ENCODE measurements around the gene MAP10. TPM values are rescaled to one million over a fixed set of nuclear protein-coding genes. Genes with fewer than 3 reads are reported as not detected.

Gene MAP10
- total RNA-seq, 1 donor from 2014 or later: 2.2 TPM

DNA sequence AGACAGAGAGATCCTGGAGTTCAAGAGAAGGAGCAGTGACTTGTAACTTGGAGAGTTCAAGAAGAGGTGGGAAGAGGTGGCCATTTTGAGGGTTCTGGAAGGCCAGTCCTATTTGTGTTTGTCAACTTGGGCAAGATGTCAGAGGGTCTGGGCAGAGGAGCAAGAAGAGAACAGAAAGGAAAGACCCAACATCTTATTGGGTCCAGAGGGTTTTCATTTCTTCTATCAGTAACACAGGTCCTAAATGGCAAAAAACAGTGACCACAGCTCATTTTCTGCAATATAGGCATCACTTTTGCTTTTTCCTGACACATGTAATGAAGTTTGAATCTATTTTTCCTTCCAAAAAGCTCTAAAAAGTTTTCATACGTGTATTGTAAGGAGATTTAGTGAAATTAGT is 38.3 kb upstream of the MAP10 start:
- TF ChIP-seq POLR2A (IDR thresholded peaks at IDR 0.05) (no peak), POLR2AphosphoS5 (IDR thresholded peaks at IDR 0.05; ENCODE audit: insufficient read depth in 1 of 2, low read depth in 1 of 2) (no peak)
- TF ChIP-seq, protein P1, sequence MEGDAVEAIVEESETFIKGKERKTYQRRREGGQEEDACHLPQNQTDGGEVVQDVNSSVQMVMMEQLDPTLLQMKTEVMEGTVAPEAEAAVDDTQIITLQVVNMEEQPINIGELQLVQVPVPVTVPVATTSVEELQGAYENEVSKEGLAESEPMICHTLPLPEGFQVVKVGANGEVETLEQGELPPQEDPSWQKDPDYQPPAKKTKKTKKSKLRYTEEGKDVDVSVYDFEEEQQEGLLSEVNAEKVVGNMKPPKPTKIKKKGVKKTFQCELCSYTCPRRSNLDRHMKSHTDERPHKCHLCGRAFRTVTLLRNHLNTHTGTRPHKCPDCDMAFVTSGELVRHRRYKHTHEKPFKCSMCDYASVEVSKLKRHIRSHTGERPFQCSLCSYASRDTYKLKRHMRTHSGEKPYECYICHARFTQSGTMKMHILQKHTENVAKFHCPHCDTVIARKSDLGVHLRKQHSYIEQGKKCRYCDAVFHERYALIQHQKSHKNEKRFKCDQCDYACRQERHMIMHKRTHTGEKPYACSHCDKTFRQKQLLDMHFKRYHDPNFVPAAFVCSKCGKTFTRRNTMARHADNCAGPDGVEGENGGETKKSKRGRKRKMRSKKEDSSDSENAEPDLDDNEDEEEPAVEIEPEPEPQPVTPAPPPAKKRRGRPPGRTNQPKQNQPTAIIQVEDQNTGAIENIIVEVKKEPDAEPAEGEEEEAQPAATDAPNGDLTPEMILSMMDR (IDR thresholded peaks at IDR 0.05): no peak
- no peaks in the 10 kb centered on the region for H3K27me3 ChIP-seq
- peaks cover 32% of the 10 kb centered on the region for H3K4me1 ChIP-seq
- peak overlapping the region; percentile 83 for H3K27ac ChIP-seq
- H3K4me3 ChIP-seq: no peak overlapping the region
- no peaks in the 10 kb centered on the region for H3K36me3 ChIP-seq
- H3K9me3 ChIP-seq: no peaks in the 10 kb centered on the region
- intact Hi-C loops (cut with DNase I): no loop called here
- DNase-seq (ENCODE audit: extremely low spot score in 2 of 2): no peak

DNA sequence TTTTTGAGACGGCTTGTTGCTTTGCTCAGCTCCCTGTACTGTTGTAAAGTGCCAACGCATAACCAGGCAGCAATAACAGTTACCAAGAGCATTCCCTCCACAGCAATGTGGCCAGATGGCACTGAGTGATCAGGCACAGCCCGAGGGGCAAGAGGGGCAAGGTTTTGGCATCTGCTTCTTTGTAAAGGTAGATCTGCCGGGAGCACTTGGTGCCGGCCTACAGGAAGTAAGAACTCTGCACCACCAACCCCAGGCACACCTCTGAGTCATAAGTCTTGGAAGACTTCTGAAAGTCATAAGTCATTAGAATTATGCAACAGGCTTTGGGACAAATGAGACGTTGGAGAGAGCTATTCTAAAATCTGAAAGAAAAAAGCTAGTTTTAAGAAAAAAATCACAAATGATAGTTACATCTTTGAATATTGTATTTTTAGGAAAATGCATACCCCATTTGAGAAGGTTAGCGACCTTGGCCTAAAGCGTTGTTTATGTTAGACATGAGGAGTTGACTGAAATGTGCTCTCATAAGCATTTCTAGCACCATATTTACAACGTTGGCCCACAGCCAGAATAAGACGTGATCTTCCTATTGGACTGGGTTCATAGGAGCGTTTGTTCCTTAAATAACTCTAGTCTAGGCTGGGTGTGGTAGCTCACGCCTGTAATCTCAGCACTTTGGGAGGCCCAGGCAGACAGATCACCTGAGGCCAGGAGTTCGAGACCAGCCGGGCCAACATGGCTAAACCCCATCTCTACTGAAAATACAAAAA is 37.7 kb upstream of the MAP10 start:
- H3K4me1 ChIP-seq: peaks cover 32% of the 10 kb centered on the region
- intact Hi-C loops (cut with DNase I): no loop called here
- peak in 1 of 2 donors; percentile 95 for DNase-seq (ENCODE audit: extremely low spot score in 2 of 2)

DNA sequence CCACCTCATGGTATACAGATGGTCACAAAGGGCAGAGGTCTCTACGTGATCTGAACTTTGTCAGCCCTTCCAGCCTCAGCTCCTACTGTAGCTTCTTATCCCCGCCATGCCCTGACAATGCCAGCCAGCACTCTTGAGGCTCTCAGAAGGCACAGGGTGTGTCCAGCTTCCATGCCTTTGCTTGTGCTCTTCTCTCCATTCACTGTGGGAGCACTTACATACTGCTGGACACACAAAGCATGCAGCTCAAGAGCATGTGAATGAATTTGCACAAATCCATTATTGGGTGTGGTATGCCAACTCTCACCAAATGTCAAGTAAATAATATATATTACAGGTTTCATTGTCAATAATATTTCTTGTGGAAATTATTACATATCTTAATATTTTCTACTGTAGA is 36.4 kb upstream of the MAP10 start:
- DNase-seq (ENCODE audit: extremely low spot score in 2 of 2): no peak
- intact Hi-C loops (cut with DNase I): no loop called here
- Histone ChIP-seq H3K4me1 (peaks cover 32% of the 10 kb centered on the region), H3K4me3 (no peak overlapping the region), H3K36me3 (no peaks in the 10 kb centered on the region), H3K9me3 (no peaks in the 10 kb centered on the region), H3K27me3 (no peaks in the 10 kb centered on the region), H3K27ac (no peak overlapping the region)
- TF ChIP-seq, protein P1 (IDR thresholded peaks at IDR 0.05): no peak
- no peak for TF ChIP-seq POLR2A (IDR thresholded peaks at IDR 0.05)
- no peak for TF ChIP-seq POLR2AphosphoS5 (IDR thresholded peaks at IDR 0.05; ENCODE audit: insufficient read depth in 1 of 2, low read depth in 1 of 2)

More for the DNA sequence above, 37.7 kb upstream of the MAP10 start:
- Histone ChIP-seq H3K27ac (peak overlapping the region; percentile 83), H3K9me3 (no peaks in the 10 kb centered on the region), H3K4me3 (no peak overlapping the region), H3K36me3 (no peaks in the 10 kb centered on the region), H3K27me3 (no peaks in the 10 kb centered on the region)
- TF ChIP-seq POLR2AphosphoS5 (IDR thresholded peaks at IDR 0.05; ENCODE audit: insufficient read depth in 1 of 2, low read depth in 1 of 2): peak; percentile 36 to 93
- no peak for TF ChIP-seq POLR2A (IDR thresholded peaks at IDR 0.05)
- TF ChIP-seq, protein P1 (IDR thresholded peaks at IDR 0.05): no peak

DNA sequence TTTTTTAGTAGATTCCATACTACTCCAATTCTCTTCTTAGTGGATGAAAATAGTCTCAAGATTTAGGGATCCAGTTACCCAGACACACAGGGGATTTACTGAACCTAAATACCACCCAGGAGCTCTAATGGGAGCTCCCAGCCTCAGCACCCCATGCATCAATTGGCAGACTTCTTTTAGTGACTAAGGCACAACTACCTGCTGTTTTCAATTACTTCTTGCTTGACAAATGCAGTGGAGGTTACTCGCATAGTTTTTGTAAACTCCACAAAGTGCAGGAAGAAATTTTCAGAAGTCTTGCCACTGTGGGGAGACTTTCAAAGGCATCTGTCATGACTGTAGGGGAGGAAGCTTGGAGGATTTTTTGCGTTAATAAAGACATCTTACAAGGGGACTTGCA is 35.5 kb upstream of the MAP10 start:
- Histone ChIP-seq H3K4me3 (no peak overlapping the region), H3K27me3 (no peaks in the 10 kb centered on the region), H3K9me3 (no peaks in the 10 kb centered on the region), H3K27ac (no peak overlapping the region), H3K4me1 (peaks cover 26% of the 10 kb centered on the region), H3K36me3 (no peaks in the 10 kb centered on the region)
- no peak for DNase-seq (ENCODE audit: extremely low spot score in 2 of 2)
- intact Hi-C loops (cut with DNase I): no loop called here
- TF ChIP-seq, protein P1 (IDR thresholded peaks at IDR 0.05): no peak
- TF ChIP-seq POLR2AphosphoS5 (IDR thresholded peaks at IDR 0.05; ENCODE audit: insufficient read depth in 1 of 2, low read depth in 1 of 2) (no peak), POLR2A (IDR thresholded peaks at IDR 0.05) (no peak)

DNA sequence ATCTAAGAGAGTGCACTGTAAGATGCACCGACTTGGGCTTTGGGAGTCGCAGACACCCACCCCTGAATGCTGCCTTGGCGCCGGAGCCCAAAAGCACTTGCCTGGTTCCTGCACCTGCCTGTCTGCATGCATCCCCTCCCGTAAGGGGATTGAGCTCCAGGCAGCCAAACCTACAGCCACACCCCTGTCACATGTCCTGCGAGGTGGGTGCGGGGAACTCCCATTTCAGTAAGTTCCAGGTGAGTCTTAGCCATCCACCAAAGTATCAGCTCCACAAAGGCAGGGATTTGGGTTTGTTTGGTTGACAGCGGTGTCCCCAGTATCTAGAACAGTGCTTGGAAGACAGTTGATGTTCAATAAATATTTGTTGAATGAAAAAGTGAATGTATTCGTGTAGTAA is 31.5 kb upstream of the MAP10 start:
- Histone ChIP-seq H3K4me1 (no peaks in the 10 kb centered on the region), H3K27me3 (no peaks in the 10 kb centered on the region), H3K36me3 (no peaks in the 10 kb centered on the region), H3K9me3 (no peaks in the 10 kb centered on the region), H3K27ac (no peak overlapping the region), H3K4me3 (no peak overlapping the region)
- TF ChIP-seq POLR2A (IDR thresholded peaks at IDR 0.05): no peak
- TF ChIP-seq POLR2AphosphoS5 (IDR thresholded peaks at IDR 0.05; ENCODE audit: insufficient read depth in 1 of 2, low read depth in 1 of 2): no peak
- TF ChIP-seq, protein P1 (IDR thresholded peaks at IDR 0.05): no peak
- intact Hi-C loops (cut with DNase I): no loop called here
- no peak for DNase-seq (ENCODE audit: extremely low spot score in 2 of 2)

All from vagina (tissue), 2 donors.